HEK293T (cell line): ENCODE results near the gene LGMN.

Experiments
- ARNT ChIP-seq: fragments of 450-650 bp; IDR thresholded peaks from 2 replicates; pipeline ENCODE4 v1.6.1; 2017; ENCODE audit warnings: mild to moderate bottlenecking
- ELF4 ChIP-seq: fragments of 450-650 bp; IDR thresholded peaks from 2 replicates; pipeline ENCODE4 v1.6.1; 2017; ENCODE audit warnings: antibody characterized with exemption
- FOXA1 ChIP-seq: fragments of 450-650 bp; IDR thresholded peaks from 2 replicates; pipeline ENCODE4 v1.6.1; 2016; ENCODE audit warnings: mild to moderate bottlenecking
- SP1 ChIP-seq: fragments of 450-650 bp; IDR thresholded peaks from 2 replicates; pipeline ENCODE4 v1.6.1; 2017

DNA sequence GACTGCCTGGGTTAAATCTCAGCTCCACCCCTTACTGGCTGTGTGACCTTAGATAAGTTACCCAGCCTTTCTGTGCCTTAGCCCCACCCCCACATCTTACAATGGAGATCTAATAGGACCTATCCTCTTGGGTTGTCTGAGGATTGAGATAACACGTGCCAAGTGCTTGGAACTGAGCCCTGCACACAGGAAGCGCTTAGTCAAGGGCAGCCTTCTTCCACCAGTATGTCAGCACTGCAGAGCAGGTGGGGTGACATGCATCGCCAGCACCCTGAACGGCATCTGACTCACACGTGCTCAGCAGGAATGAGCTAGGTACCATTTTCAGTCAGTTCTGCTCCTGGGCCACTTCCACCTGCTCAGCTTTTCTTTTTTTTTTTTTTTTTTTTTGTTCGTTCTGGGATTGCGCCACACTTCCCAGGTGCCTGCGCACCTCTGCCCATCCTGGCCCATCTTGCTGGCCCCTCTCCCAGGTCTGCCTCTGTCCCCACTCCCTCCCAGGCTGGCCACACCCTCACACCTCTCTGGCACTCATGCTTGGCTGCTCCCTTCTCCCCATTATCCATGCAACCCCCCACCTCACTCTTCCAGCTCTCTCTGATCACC, 19.6 kb downstream of the LGMN start:
- TF ChIP-seq FOXA1, result no peak
- no peak for TF ChIP-seq SP1
- no peak for TF ChIP-seq ELF4
- no peak for TF ChIP-seq ARNT
